Loucy (cell line): ENCODE data around the gene NAV2.

ENCODE experiments used
- H2AFZ ChIP-seq: fragments of 200-600 bp; sonication (generic); 2 replicates; pipeline ENCODE4 v1.6.0; 2016; ENCODE audit warnings: antibody characterized with exemption, mild to moderate bottlenecking, low read length, moderate library complexity
- H3F3A ChIP-seq: fragments of 200-600 bp; 2 replicates; pipeline ENCODE4 v1.6.0; 2016; ENCODE audit warnings: antibody characterized with exemption, low read depth, mild to moderate bottlenecking
- H3K27me3 ChIP-seq: fragments of 200-600 bp; sonication (generic); 2 replicates; pipeline ENCODE4 v1.6.1; 2014; ENCODE audit warnings: low read length, mild to moderate bottlenecking; ENCODE audit not compliant: insufficient read depth, poor library complexity, severe bottlenecking
- H3K36me3 ChIP-seq: fragments of 200-600 bp; sonication (generic); 2 replicates; pipeline ENCODE4 v1.6.1; 2016; ENCODE audit warnings: low read length; ENCODE audit not compliant: insufficient read depth
- H3K4me1 ChIP-seq: fragments of 200-600 bp; sonication (generic); 2 replicates; pipeline ENCODE4 v1.5.1; 2014; ENCODE audit warnings: low read length, mild to moderate bottlenecking; ENCODE audit not compliant: insufficient read depth, poor library complexity, severe bottlenecking
- H3K4me2 ChIP-seq: fragments of 200-600 bp; sonication (generic); 2 replicates; pipeline ENCODE4 v1.6.0; 2014; ENCODE audit warnings: antibody characterized with exemption, low read length, low read depth, mild to moderate bottlenecking; ENCODE audit not compliant: poor library complexity, severe bottlenecking
- H3K4me3 ChIP-seq: fragments of 200-600 bp; sonication (generic); 2 replicates; pipeline ENCODE4 v1.5.1; 2014; ENCODE audit warnings: low read length, mild to moderate bottlenecking, mixed read lengths; ENCODE audit not compliant: poor library complexity, severe bottlenecking
- H3K79me2 ChIP-seq: fragments of 200-600 bp; sonication (generic); 2 replicates; pipeline ENCODE4 v1.6.1; 2014; ENCODE audit warnings: low read length; ENCODE audit not compliant: insufficient read depth
- H3K9ac ChIP-seq: fragments of 200-600 bp; sonication (generic); 2 replicates; pipeline ENCODE4 v1.6.0; 2014; ENCODE audit warnings: mild to moderate bottlenecking, low read depth, low read length, moderate library complexity; ENCODE audit not compliant: poor library complexity, severe bottlenecking
- H3K9me2 ChIP-seq: fragments of 200-600 bp; sonication (generic); replicated peaks from 2 replicates; pipeline ENCODE4 v1.6.1; 2016; ENCODE audit warnings: low read depth, low read length, mixed read lengths
- H3K9me3 ChIP-seq: fragments of 200-600 bp; sonication (generic); 2 replicates; pipeline ENCODE4 v1.6.1; 2014; ENCODE audit warnings: mild to moderate bottlenecking, antibody characterized with exemption, low read length, low read depth; ENCODE audit not compliant: insufficient read depth
- H4K20me1 ChIP-seq: fragments of 200-600 bp; sonication (generic); 2 replicates; pipeline ENCODE4 v1.6.0; 2014; ENCODE audit warnings: antibody characterized with exemption, low read length, mild to moderate bottlenecking; ENCODE audit not compliant: insufficient read depth, poor library complexity, severe bottlenecking
- EZH2phosphoT487 ChIP-seq: fragments of 200-600 bp; IDR thresholded peaks from 2 replicates; pipeline ENCODE4 v1.6.1; 2018; ENCODE audit warnings: antibody characterized with exemption, mild to moderate bottlenecking, moderate library complexity, borderline replicate concordance
- TF ChIP-seq, protein P1 (sequence below): fragments of 200-600 bp; sonication (generic); conservative IDR thresholded peaks from 2 replicates; pipeline ENCODE4 v1.5.1; 2014; ENCODE audit warnings: mild to moderate bottlenecking, antibody characterized with exemption, low read length

Gene NAV2

DNA sequence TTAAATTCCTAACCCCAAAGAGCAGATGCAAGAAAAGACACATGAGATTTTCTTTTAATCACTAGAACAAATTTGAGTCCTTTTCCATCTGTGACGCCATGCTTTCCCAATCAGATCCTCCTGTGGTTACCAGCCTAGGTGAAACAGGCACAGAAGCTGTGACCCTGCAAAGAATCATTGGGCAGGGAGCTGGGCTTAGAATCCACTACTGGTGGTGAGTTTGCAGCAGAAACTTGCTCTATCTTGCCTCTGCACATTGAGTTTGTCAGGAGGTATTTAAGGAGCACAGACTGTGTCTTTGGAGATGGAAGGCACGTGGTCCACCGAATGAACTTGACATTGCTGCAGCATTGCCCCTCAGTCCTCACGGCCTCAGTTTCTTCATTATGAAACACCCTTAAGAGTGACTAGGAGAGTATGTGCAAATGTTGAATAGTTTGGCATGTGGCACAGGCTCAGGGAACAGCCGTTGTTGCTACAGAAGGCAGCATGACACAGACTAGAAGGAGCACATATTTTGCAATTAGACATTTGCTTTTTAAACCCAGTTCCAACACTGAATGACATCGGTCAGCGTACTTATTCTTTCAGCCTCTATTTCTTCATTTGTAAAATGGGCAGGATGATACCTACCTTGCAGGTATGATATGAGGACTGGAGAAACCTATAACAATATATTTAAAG, 320.1 kb downstream of the NAV2 start:
- no peak overlapping the region for H3K4me3 ChIP-seq
- H3K4me2 ChIP-seq = no peak overlapping the region
- H4K20me1 ChIP-seq = no peaks in the 10 kb centered on the region
- no peaks in the 10 kb centered on the region for H3K9me3 ChIP-seq
- no peak for TF ChIP-seq EZH2phosphoT487
- TF ChIP-seq, protein P1, sequence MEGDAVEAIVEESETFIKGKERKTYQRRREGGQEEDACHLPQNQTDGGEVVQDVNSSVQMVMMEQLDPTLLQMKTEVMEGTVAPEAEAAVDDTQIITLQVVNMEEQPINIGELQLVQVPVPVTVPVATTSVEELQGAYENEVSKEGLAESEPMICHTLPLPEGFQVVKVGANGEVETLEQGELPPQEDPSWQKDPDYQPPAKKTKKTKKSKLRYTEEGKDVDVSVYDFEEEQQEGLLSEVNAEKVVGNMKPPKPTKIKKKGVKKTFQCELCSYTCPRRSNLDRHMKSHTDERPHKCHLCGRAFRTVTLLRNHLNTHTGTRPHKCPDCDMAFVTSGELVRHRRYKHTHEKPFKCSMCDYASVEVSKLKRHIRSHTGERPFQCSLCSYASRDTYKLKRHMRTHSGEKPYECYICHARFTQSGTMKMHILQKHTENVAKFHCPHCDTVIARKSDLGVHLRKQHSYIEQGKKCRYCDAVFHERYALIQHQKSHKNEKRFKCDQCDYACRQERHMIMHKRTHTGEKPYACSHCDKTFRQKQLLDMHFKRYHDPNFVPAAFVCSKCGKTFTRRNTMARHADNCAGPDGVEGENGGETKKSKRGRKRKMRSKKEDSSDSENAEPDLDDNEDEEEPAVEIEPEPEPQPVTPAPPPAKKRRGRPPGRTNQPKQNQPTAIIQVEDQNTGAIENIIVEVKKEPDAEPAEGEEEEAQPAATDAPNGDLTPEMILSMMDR = no peak
- H3K4me1 ChIP-seq = no peaks in the 10 kb centered on the region
- no peaks in the 10 kb centered on the region for H3K27me3 ChIP-seq
- H3K79me2 ChIP-seq = no peaks in the 10 kb centered on the region
- no peaks in the 10 kb centered on the region for H3K36me3 ChIP-seq
- H2AFZ ChIP-seq = no peak overlapping the region
- H3K9me2 ChIP-seq = no peaks in the 10 kb centered on the region
- no peak overlapping the region for H3K9ac ChIP-seq
- no peaks in the 10 kb centered on the region for H3F3A ChIP-seq

DNA sequence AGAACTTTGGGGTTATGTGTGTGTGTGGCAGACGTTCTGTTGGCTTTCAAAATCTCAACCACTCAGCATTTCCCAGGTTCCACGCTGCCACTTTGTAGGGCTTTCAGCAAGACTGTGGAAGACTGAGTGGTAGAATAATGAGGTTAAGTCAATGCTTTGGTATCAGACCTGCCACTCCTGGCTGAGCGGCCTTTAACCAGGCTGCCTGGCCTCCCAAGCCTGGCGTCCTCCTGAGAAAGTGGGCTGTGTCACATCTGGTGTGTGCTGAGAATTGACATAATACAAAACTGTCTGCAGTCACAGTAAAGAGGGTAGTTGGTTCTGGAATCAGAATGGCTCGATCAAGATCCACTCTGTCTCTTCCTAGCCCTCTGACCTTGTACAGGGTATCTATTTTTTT, 321.2 kb downstream of the NAV2 start:
- H3K9ac ChIP-seq = no peak overlapping the region
- no peaks in the 10 kb centered on the region for H3K27me3 ChIP-seq
- no peaks in the 10 kb centered on the region for H3K4me1 ChIP-seq
- no peaks in the 10 kb centered on the region for H3K9me3 ChIP-seq
- H4K20me1 ChIP-seq = no peaks in the 10 kb centered on the region
- H3K79me2 ChIP-seq = no peaks in the 10 kb centered on the region
- H3K4me2 ChIP-seq = no peak overlapping the region
- H3F3A ChIP-seq = no peaks in the 10 kb centered on the region
- no peaks in the 10 kb centered on the region for H3K9me2 ChIP-seq
- no peak for TF ChIP-seq EZH2phosphoT487
- TF ChIP-seq, protein P1 = no peak
- no peak overlapping the region for H2AFZ ChIP-seq
- no peak overlapping the region for H3K4me3 ChIP-seq
- no peaks in the 10 kb centered on the region for H3K36me3 ChIP-seq

DNA sequence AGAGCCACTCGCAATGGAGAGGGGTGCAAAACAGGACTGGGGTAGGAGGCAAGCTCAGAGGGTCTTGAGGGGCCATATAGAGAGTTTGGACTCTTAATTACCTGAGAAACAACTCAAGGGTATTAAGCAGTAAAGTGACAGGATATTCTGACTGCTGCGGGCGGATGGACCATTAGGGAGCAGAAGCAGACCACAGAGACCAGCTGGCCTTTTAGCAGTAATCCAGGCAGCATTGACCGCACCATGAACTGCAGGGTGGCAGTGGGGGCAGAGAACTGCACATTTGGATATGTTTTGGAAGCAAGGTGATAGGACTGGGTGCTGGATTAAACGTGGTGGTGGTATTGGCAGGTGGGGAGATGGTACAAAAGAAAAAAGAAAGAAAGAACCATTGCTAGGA, 322.3 kb downstream of the NAV2 start:
- Histone ChIP-seq H3K4me2 (no peak overlapping the region), H3K79me2 (no peaks in the 10 kb centered on the region), H3K4me1 (no peaks in the 10 kb centered on the region), H2AFZ (no peak overlapping the region), H3K9ac (no peak overlapping the region), H3F3A (no peaks in the 10 kb centered on the region), H3K27me3 (no peaks in the 10 kb centered on the region), H3K9me2 (no peaks in the 10 kb centered on the region), H3K9me3 (no peaks in the 10 kb centered on the region), H3K4me3 (no peak overlapping the region), H3K36me3 (no peaks in the 10 kb centered on the region), H4K20me1 (no peaks in the 10 kb centered on the region)
- TF ChIP-seq, protein P1 = no peak
- no peak for TF ChIP-seq EZH2phosphoT487
